PC-3 (cell line): ENCODE measurements around the gene CCDC24.

Experiments used
- CTCF ChIP-seq: fragments of 300-600 bp; sonication (generic); conservative IDR thresholded peaks from 2 replicates; pipeline ENCODE4 v1.5.1; 2017; ENCODE audit warnings: antibody characterized with exemption, low read depth, mild to moderate bottlenecking, low read length
- EZH2 ChIP-seq: fragments of 300-600 bp; sonication (generic); IDR thresholded peaks from one replicate; pipeline ENCODE4 v1.6.1; 2017; ENCODE audit warnings: antibody characterized with exemption, mild to moderate bottlenecking, low read length; ENCODE audit not compliant: unreplicated experiment

DNA sequence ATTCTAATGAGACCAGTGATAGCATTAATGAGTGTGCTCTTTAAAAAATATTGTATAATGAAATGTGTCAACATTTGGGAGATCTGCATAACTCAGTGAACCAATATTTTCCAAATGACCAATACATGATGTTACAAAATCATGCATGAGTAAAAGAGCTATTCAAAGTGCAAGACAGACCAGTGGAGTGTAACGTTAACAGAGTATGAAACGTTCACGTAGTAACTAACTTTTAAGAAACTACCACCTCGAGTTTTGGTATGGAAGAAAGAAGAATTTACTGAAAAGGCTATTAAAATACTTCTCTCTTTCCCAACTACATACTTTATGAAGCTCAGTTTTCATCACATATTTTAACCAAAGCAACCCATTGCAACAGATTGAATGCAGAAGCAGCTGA, 49.4 kb downstream of the CCDC24 start:
- no peak for TF ChIP-seq CTCF
- no peak for TF ChIP-seq EZH2
